H1 (cell line): ENCODE results near the gene RAB31.

Source experiments
- CHD2 ChIP-seq: IDR thresholded peaks from 2 replicates; pipeline ENCODE4 v1.6.1; 2012; ENCODE audit warnings: low read length, improper control_type of control experiment
- CHD7 ChIP-seq: fragments of 300-600 bp; sonication (generic); IDR thresholded peaks from 2 replicates; pipeline ENCODE4 v1.7.1; 2012; ENCODE audit warnings: low read length, moderate library complexity, mild to moderate bottlenecking, inconsistent platforms; ENCODE audit not compliant: insufficient replicate concordance
- CTCF ChIP-seq, 3 experiments: IDR thresholded peaks; 1 replicate in 2 of 3; 2 replicates in 1 of 3; pipeline versions ENCODE4 v1.5.1 to v1.6.1; 2011; ENCODE audit warnings: low read length in 3 of 3, mild to moderate bottlenecking in 3 of 3, inconsistent platforms in 2 of 3, low read depth in 1 of 3, moderate library complexity in 1 of 3; ENCODE audit not compliant: insufficient read depth in 1 of 3; ENCODE audit errors: control extremely low read depth in 1 of 3
- EP300 ChIP-seq, 2 experiments: IDR thresholded peaks; 1 replicate in 1 of 2; 2 replicates in 1 of 2; pipeline ENCODE4 v1.6.1; 2011 to 2012; ENCODE audit warnings: low read depth in 2 of 2, low read length in 2 of 2, mild to moderate bottlenecking in 2 of 2, borderline replicate concordance in 1 of 2, inconsistent platforms in 1 of 2, moderate library complexity in 1 of 2
- GABPA ChIP-seq: IDR thresholded peaks from 2 replicates; pipeline ENCODE4 v1.6.1; 2011; ENCODE audit warnings: mild to moderate bottlenecking, low read length, moderate library complexity, borderline replicate concordance; ENCODE audit not compliant: insufficient read depth
- POLR2A ChIP-seq, 2 experiments: IDR thresholded peaks; 1 replicate in 1 of 2; 2 replicates in 1 of 2; pipeline ENCODE4 v1.6.1; 2011; ENCODE audit warnings: low read depth in 2 of 2, low read length in 2 of 2, mild to moderate bottlenecking in 2 of 2; ENCODE audit errors: control extremely low read depth in 1 of 2
- RAD21 ChIP-seq, 2 experiments: IDR thresholded peaks in 1 of 2; conservative IDR thresholded peaks in 1 of 2; 2 replicates each; pipeline ENCODE4 v1.6.1; 2011; ENCODE audit warnings: low read depth in 2 of 2, low read length in 2 of 2, improper control_type of control experiment in 1 of 2, inconsistent platforms in 1 of 2, mild to moderate bottlenecking in 1 of 2, moderate library complexity in 1 of 2
- RFX5 ChIP-seq: IDR thresholded peaks from 2 replicates; pipeline ENCODE4 v1.6.1; 2011; ENCODE audit warnings: low read depth, low read length, improper control_type of control experiment, borderline replicate concordance
- RNF2 ChIP-seq: fragments of 200-900, 300-1000 bp; sonication (generic); IDR thresholded peaks from 2 replicates; pipeline ENCODE4 v1.7.1; 2016; ENCODE audit warnings: borderline replicate concordance, low read depth, mild to moderate bottlenecking, antibody characterized with exemption, low read length; ENCODE audit not compliant: poor library complexity, severe bottlenecking; ENCODE audit errors: missing control alignments
- SIN3A ChIP-seq, 2 experiments: IDR thresholded peaks in 1 of 2; conservative IDR thresholded peaks in 1 of 2; 2 replicates each; pipeline ENCODE4 v1.6.1; 2011 to 2012; ENCODE audit warnings: low read length in 2 of 2, improper control_type of control experiment in 1 of 2, low read depth in 1 of 2, mild to moderate bottlenecking in 1 of 2
- SP1 ChIP-seq: IDR thresholded peaks from 2 replicates; pipeline ENCODE4 v1.6.1; 2011; ENCODE audit warnings: low read depth, low read length
- TCF12 ChIP-seq: IDR thresholded peaks from 2 replicates; pipeline ENCODE4 v1.6.1; 2011; ENCODE audit warnings: low read depth, mild to moderate bottlenecking, low read length
- TF ChIP-seq, protein P1 (sequence below): IDR thresholded peaks from 2 replicates; pipeline ENCODE4 v1.6.1; 2012; ENCODE audit warnings: inconsistent platforms

GRCh38 chr18:9705183-9705829, 2.8 kb upstream of the RAB31 start:
- TF ChIP-seq SIN3A (conservative IDR thresholded peaks at IDR 0.05 in 1 of 2, IDR thresholded peaks at IDR 0.05 in 1 of 2; ENCODE audit: low read depth in 1 of 2, low read length in 2 of 2) (no peak), RAD21 (IDR thresholded peaks at IDR 0.05 in 1 of 2, conservative IDR thresholded peaks at IDR 0.05 in 1 of 2; ENCODE audit: low read depth in 2 of 2, low read length in 2 of 2) (no peak), RFX5 (no peak), RNF2 (no peak), CTCF (IDR thresholded peaks at IDR 0.05; ENCODE audit: control extremely low read depth in 1 of 3, insufficient read depth in 1 of 3, low read depth in 1 of 3, low read length in 3 of 3) (no peak), GABPA (no peak), SP1 (no peak), POLR2A (IDR thresholded peaks at IDR 0.05; ENCODE audit: control extremely low read depth in 1 of 2, low read depth in 2 of 2, low read length in 2 of 2) (no peak), TCF12 (no peak), CHD7 (no peak), EP300 (IDR thresholded peaks at IDR 0.05; ENCODE audit: borderline replicate concordance in 1 of 2, low read depth in 2 of 2, low read length in 2 of 2) (no peak), CHD2 (no peak)
- TF ChIP-seq, protein P1, sequence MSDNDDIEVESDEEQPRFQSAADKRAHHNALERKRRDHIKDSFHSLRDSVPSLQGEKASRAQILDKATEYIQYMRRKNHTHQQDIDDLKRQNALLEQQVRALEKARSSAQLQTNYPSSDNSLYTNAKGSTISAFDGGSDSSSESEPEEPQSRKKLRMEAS = no peak
